HepG2 (cell line): ENCODE measurements around the gene SEMA4C. TPM values are rescaled to one million over a fixed set of nuclear protein-coding genes. Genes with fewer than 3 reads are reported as not detected.
A peak's percentile ranks its signal among the peaks of the same experiment; 100 is the strongest.

Experiments
- ARHGAP35 ChIP-seq: sonication (generic); formaldehyde crosslinking; IDR thresholded peaks from 2 replicates; pipeline ENCODE4 v1.9.0; 2022; ENCODE audit warnings: mild to moderate bottlenecking, inconsistent platforms, moderate library complexity, missing genetic modification reagents, borderline replicate concordance
- E2F5 ChIP-seq: sonication (generic); formaldehyde crosslinking; conservative IDR thresholded peaks from 2 replicates; pipeline ENCODE4 v1.4.0; 2020; ENCODE audit warnings: missing genetic modification reagents
- LBX2 ChIP-seq: sonication (generic); formaldehyde crosslinking; IDR thresholded peaks from 2 replicates; pipeline ENCODE4 v1.5.0; 2020; ENCODE audit warnings: missing genetic modification reagents, mild to moderate bottlenecking, borderline replicate concordance
- NONO ChIP-seq, 2 experiments: fragments of 450-650 bp in 1 of 2; sonication (generic) in 1 of 2; formaldehyde crosslinking in 1 of 2; IDR thresholded peaks in 1 of 2; conservative IDR thresholded peaks in 1 of 2; 2 replicates each; pipeline versions ENCODE4 v1.6.1 to v1.8.0; 2017 to 2022; ENCODE audit warnings: mild to moderate bottlenecking in 1 of 2, missing genetic modification reagents in 1 of 2, moderate library complexity in 1 of 2
- NR2C2 ChIP-seq: sonication (generic); formaldehyde crosslinking; IDR thresholded peaks from 2 replicates; pipeline ENCODE4 v1.4.0; 2020; ENCODE audit warnings: missing genetic modification reagents, mild to moderate bottlenecking, moderate library complexity, borderline replicate concordance
- SMARCE1 ChIP-seq: fragments of 450-650 bp; IDR thresholded peaks from 2 replicates; pipeline ENCODE4 v1.6.1; 2017; ENCODE audit warnings: borderline replicate concordance
- SUZ12 ChIP-seq: fragments of 150-350 bp; IDR thresholded peaks from 2 replicates; pipeline ENCODE4 v1.6.1; 2014; ENCODE audit warnings: low read depth, low read length
- ZC3H13 ChIP-seq: sonication (generic); formaldehyde crosslinking; IDR thresholded peaks from 2 replicates; pipeline ENCODE4 v1.8.1; 2023; ENCODE audit warnings: mild to moderate bottlenecking, missing genetic modification reagents, moderate library complexity
- ZFX ChIP-seq: sonication (generic); formaldehyde crosslinking; IDR thresholded peaks from 2 replicates; pipeline ENCODE4 v1.4.0; 2020; ENCODE audit warnings: mild to moderate bottlenecking, low read depth, missing genetic modification reagents, moderate library complexity
- ZNF143 ChIP-seq: sonication (generic); formaldehyde crosslinking; IDR thresholded peaks from 2 replicates; pipeline ENCODE4 v1.4.0; 2020; ENCODE audit warnings: missing genetic modification reagents
- ZNF230 ChIP-seq: sonication (generic); formaldehyde crosslinking; IDR thresholded peaks from 2 replicates; pipeline ENCODE4 v1.4.0; 2020; ENCODE audit warnings: mild to moderate bottlenecking, missing genetic modification reagents
- ZNF318 ChIP-seq: sonication (generic); formaldehyde crosslinking; IDR thresholded peaks from 2 replicates; pipeline ENCODE4 v1.4.0; 2020; ENCODE audit warnings: mild to moderate bottlenecking, missing genetic modification reagents
- ZNF543 ChIP-seq: sonication (generic); formaldehyde crosslinking; IDR thresholded peaks from 2 replicates; pipeline ENCODE4 v1.4.0; 2020; ENCODE audit warnings: mild to moderate bottlenecking, missing genetic modification reagents
- ZNF775 ChIP-seq: sonication (generic); formaldehyde crosslinking; IDR thresholded peaks from 2 replicates; pipeline ENCODE4 v1.4.0; 2020; ENCODE audit warnings: missing genetic modification reagents, mild to moderate bottlenecking, moderate library complexity, borderline replicate concordance
- ZNF782 ChIP-seq: sonication (generic); formaldehyde crosslinking; IDR thresholded peaks from 2 replicates; pipeline ENCODE4 v1.4.0; 2020; ENCODE audit warnings: missing genetic modification reagents, mild to moderate bottlenecking, borderline replicate concordance
- ZNF83 ChIP-seq: sonication (generic); formaldehyde crosslinking; IDR thresholded peaks from 2 replicates; pipeline ENCODE4 v1.4.0; 2020; ENCODE audit warnings: missing genetic modification reagents, mild to moderate bottlenecking, borderline replicate concordance
- ZNF891 ChIP-seq: sonication (generic); formaldehyde crosslinking; IDR thresholded peaks from 2 replicates; pipeline ENCODE4 v1.5.0; 2020; ENCODE audit warnings: mild to moderate bottlenecking, missing genetic modification reagents
- polyA plus RNA-seq, 8 experiments: library from polyadenylated mRNA; depleted of rRNA in 3 of 8; stranded (reverse) in 7 of 8; unstranded in 1 of 8; fragments of >200 nt; fragmentation: Illumina TruSeq in 4 of 8; extraction: Trizol in 4 of 8; gene quantifications; 2 replicates each; pipeline versions ENCODE4 v1.2.1 to v1.2.3, GENCODE V29; 2011 to 2016; ENCODE audit warnings: low read depth in 4 of 8, missing spikeins in 1 of 8, mixed read lengths in 1 of 8; ENCODE audit not compliant: insufficient read depth in 1 of 8
- total RNA-seq, 5 experiments: library from RNA; depleted of rRNA; stranded (reverse); fragments of >200 nt; fragmentation: Illumina TruSeq; extraction: Trizol; gene quantifications; 2 replicates each; pipeline ENCODE4 v1.2.3, GENCODE V29; 2016; ENCODE audit warnings: low read depth in 1 of 5
- TF ChIP-seq, protein P1 (sequence below): sonication (generic); formaldehyde crosslinking; IDR thresholded peaks from 2 replicates; pipeline ENCODE4 v1.4.0; 2020; ENCODE audit warnings: missing genetic modification reagents

Gene SEMA4C
- total and polyA plus RNA-seq, 2 of the 13 experiments (the other 11 are each of a cell fraction or from before 2014, with no cell fraction given) = 25.9 to 46.6 TPM

DNA sequence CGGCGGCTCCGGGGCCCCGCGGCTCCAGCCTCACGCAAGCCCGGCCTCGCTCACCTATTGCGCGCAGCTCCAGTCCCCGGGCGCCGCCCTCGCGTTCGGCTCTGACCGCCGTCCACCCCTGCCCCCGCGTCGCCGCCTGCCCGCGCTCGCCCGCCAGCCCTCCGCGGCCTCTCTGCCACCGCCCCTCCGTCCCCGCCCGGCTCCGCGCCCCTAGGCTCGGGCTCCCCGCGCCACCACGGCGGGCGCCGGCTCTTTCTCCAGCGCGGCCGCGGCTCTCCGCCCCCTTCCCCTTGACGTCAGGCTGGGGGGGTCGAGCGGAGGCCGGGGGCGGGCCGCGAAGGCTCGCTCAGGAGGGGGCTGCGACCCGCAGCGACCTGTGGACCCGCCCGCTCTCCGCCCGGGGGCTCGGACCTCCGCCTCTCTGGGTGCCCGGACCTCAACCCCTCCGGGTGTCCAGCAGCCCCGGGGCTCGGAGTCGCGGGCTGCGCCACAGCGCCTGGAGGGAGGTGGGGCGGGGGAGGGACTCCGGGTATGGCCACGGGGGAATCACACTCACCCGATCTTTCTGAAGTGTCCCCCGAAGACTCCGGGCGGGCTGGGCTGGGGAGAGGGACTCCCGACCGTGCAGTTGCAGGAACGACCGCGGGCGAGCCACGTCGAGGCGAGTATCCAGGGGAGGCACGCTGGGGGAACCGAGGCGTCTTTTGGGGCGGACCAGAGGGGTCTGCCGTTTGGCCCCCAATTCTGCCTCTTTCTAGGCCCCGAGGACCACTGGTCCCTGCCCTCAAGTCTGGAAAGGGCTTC, at the start of gene SEMA4C (continued):
- TF ChIP-seq ZNF318 (no peak), ZFX (peak; percentile 41), ZNF83 (no peak), NR2C2 (CRISPR knock-in tag) (peak; percentile 45; the same call in 1 of the 2 replicates), E2F5 (no peak), ZNF891 (CRISPR knock-in tag) (peak; percentile 55; the same call in 1 of the 2 replicates), ZNF782 (CRISPR knock-in tag) (0 out of 2 replicates have a peak, but pooled peaks have one; percentile 39), SMARCE1 (no peak), SUZ12 (no peak), ZNF230 (CRISPR knock-in tag) (peak; percentile 31; the same call in 1 of the 2 replicates), ARHGAP35 (peak; percentile 84; the same call in 1 of the 2 replicates), ZNF775 (CRISPR knock-in tag) (no peak), NONO (IDR thresholded peaks at IDR 0.05) (no peak), NONO (CRISPR knock-in tag; conservative IDR thresholded peaks at IDR 0.05) (peak; percentile 62; the same call in 1 of the 2 replicates), ZNF543 (CRISPR knock-in tag) (peak; percentile 72; the same call in 1 of the 2 replicates), ZC3H13 (CRISPR knock-in tag) (peak; percentile 78), LBX2 (CRISPR knock-in tag) (0 out of 2 replicates have a peak, but pooled peaks have one; percentile 21), ZNF143 (no peak)
- TF ChIP-seq, protein P1, sequence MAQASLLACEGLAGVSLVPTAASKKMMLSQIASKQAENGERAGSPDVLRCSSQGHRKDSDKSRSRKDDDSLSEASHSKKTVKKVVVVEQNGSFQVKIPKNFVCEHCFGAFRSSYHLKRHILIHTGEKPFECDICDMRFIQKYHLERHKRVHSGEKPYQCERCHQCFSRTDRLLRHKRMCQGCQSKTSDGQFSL (CRISPR knock-in tag) = peak; percentile 89
